SHP77 treated with DMSO at 0.1 percent for 48 hours (cell line): ENCODE data around the gene M1AP.
"Not testable (repeated sequence)": the region's sequence is repeated elsewhere in the genome, so short reads cannot be mapped to it uniquely, and the experiment has no call there.

Experiments used
- DNase-seq: peaks from one replicate; lab custom pipeline; 2025; lab: John Stamatoyannopoulos, UW

M1AP gene

DNA sequence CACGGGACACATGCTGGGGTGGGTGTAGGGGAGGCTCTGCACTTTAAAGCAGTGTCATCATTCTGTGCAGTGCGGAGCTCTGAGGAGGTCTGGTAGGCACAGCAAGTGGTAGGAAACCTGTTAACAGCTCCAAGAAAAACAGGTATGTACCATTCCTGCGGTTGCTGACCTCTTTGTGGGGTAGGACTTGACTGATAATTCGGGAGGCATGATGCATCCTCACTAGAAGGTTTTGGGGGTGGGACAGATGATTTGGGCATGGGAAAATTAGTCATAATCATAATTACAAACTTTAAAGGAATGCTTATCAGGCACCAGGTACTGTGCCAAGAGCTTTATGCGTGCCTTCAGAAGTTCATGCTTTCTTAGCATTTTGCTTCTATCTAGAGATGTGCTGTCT is 83.9 kb downstream of the M1AP start:
- no peak for DNase-seq

DNA sequence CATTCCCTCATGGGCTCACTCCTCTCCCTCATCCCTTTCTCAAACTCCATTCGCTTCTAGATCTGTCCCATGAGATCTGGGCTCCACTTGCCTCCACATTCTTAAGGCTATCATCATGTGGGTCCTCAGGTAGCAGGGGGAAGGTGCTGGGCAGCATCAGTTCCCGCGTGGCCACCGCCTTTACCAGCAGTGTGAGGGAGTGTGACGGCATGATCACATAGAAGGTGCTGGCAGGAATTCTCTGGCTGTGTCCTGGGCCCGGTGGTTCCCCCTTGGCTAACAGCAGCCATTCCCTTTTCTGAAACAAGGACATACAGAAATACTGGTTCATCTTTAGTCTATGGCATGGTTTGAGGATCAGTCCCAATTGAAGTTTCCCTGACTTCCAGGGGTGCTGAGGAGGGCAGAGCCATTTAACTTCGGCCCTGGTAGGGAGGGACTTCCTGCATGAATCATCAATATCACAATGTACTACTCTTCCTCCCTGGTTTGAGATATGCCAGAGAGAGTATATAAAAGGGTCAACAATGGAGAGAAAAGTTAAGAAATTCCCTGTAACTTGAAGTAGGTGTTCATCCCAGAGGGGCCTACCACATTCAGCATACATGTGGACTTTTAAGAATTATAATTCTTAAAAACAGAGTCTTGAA is 85.9 kb downstream of the M1AP start:
- no peak for DNase-seq

DNA sequence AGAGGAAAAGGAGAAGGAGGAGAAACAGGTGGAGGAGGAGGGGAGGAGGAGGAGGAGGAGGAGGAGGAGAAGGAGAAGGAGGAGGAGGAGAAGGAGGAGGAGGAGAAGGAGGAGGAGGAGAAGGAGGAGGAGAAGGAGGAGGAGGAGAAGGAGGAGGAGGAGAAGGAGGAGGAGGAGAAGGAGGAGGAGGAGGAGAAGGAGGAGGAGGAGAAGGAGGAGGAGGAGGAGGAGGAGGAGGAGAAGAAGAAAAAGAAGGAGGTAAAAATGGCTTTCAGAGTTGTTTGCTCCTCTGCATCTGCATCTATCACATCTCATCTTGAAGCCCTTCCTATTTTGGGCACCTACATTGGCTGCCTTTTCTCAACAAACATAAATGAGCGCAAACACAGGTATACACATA is 87.1 kb downstream of the M1AP start:
- not testable (repeated sequence) for DNase-seq

GRCh38 chr2:74560591-74560990 is 87.5 kb downstream of the M1AP start:
- DNase-seq, result no peak

- DNase-seq, result no peak
These were observed 88.2 kb downstream of the M1AP start for GRCh38 chr2:74559912-74560311.

DNA sequence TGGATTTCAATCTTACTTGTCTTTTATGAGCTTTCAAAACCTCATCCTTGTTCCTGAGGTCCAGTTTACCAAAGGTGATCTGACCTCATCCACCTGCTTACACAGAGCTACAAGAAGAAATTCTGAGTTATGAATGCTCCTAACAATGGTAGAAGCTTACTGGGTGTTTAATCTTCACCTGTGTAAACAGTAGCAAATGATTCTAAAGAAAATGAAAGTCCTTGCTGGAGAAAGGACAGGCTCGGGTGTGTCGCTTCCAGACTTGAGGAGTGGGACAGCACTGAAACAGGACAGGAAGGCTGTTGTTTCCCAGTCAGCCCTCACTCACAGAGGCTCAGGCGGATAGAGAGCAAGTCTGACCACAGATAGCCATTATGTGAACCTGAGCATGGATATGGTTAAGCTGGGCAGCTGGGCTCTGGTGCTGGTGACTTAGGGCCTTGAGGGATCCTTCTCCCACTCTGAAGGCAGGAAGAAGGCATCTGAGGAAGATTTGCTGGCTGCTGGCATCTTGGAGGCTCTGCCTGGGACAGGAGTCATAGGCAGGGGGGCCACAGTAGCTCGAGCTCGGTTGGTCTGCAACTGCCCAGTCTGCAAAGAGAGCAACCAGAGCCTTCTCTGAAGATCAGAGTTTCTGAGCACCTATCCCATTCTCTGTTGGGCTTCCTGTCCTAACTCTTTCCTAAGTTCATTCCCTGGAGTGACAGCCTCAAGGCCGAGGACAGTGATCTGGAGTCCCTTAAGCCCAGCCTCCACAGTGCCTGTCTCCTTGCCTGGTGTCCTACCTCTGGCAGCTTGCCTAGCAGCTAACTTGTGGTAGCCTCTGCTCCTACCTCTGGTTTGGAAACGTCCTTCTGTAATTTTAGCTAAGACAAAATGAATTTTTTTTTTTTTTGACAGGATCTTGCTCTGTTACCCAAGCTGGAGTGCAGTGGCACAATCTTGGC is 89.6 kb downstream of the M1AP start:
- no peak for DNase-seq

DNA sequence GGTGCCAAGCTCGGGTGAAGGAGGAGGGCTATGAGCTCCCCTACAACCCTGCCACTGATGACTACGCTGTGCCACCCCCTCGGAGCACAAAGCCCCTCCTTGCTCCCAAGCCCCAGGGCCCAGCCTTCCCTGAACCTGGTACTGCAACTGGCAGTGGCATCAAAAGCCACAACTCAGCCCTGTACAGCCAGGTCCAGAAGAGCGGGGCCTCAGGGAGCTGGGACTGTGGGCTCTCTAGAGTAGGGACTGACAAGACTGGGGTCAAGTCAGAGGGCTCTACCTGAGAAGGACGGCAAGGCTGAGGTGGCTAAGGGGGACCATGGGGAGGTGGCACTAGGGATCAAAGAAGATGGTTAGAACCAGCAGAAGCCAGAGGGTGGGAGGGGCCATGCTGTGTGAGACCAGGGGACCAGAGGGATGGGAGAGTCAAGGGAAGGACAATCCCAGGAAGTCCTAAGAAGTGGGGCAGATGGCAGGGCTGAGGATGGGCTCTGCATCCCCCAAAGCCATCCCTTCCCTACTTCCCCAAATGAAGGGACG is 91.2 kb downstream of the M1AP start:
- DNase-seq, result no peak

DNA sequence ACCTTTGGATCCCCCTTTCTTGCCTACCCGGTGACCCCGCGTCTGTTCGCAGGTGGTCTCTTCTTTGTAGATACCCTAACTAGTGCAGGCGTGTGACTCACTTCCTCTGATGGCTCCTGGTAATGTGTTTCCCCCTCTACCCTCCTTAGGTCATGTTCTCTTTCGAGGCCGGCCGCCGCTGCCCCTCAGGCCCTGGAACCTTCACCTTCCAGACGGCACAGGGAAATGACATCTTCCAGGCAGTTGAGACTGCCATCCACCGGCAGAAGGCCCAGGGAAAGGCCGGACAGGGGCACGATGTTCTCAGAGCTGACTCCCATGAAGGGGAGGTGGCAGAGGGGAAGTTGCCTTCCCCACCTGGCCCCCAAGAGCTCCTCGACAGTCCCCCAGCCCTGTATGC is 92.0 kb downstream of the M1AP start:
- no peak for DNase-seq

GRCh38 chr2:74555610-74556103 is 92.5 kb downstream of the M1AP start:
- no peak for DNase-seq

DNA sequence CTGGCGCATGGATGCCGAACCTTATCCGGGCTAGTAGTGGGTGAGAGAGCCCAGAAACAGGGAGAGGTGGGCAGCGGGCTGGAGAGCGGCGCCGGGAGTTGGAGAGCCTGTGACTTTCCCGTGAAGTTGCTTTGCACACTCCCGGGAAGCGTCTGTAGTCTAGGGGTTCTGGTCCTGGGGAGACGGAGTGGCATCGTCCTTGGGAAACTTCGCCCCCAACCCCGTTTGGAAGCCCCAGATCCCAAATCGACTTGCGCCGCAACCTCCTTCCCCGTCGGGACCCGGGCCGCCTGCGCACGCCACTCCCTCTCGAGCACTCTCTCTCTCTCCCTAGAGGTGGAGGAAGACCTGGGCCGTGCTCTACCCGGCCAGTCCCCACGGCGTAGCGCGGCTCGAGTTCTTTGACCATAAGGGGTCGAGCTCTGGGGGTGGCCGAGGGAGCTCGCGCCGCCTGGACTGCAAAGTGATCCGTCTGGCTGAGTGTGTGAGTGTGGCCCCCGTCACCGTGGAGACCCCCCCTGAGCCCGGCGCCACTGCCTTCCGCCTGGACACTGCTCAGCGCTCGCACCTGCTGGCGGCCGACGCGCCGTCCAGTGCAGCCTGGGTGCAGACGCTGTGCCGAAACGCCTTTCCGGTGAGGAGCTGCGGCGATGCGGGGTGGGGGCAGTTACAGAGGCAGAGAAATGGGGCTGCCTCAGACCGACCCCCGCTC is 93.2 kb downstream of the M1AP start:
- no peak for DNase-seq

DNA sequence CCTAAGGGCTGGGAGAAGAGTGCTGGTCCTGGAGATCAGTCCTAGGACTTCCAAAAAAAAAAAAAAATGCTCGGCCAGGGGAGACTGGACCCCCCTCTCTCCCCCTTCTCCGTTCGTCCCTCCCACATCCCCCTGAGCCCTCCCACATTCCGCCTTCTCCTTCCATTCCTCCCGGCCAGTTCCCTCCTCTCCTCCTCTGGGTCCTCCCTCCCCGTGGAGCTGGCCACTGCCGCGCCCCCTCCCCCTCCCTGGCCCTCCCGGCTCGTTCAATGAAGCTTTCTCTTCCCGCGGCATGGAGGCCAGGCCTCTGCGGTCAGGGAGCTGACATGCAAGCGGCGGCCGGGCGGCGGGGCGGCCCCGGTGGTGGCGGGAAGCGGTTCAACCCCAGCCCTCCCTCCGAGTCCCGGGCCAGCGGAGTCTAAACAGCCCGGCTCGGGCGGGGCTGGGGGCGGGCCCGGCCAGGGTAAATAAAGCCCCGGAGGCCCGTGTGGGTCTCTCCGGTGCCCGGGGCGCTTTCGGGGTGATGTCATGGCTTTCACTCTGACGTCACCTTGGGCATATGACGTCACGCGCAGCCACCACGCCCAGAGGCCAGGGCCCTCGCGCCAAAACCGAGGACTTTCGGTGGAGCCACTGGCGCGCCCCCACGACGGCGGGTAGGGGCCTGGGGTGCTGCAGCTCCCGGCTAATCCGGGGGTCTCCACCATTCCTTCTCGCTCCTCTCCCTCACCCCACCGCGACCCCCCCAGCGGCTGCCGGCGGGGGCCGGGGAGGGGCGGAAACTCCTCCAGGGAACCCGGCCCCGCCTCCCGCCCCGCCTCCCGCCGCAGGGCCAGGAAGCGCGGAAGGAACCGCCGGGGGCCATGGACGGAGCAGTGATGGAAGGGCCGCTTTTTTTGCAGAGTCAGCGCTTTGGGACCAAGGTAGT is 94.0 kb downstream of the M1AP start, which contains the start of the genes DOK1 and LOXL3:
DOK1 (plus strand) TSS at position 829 of the 928 bp plus-strand sequence; CDS start at position 864, 35 bp downstream.
LOXL3 (minus strand) TSS at position 51 of the 928 bp plus-strand sequence. CDS start 1,308 bp downstream, outside the sequence.
- peak; percentile 49 for DNase-seq

- DNase-seq, result no peak
These were observed 95.0 kb downstream of the M1AP start for GRCh38 chr2:74552914-74553811.

DNA sequence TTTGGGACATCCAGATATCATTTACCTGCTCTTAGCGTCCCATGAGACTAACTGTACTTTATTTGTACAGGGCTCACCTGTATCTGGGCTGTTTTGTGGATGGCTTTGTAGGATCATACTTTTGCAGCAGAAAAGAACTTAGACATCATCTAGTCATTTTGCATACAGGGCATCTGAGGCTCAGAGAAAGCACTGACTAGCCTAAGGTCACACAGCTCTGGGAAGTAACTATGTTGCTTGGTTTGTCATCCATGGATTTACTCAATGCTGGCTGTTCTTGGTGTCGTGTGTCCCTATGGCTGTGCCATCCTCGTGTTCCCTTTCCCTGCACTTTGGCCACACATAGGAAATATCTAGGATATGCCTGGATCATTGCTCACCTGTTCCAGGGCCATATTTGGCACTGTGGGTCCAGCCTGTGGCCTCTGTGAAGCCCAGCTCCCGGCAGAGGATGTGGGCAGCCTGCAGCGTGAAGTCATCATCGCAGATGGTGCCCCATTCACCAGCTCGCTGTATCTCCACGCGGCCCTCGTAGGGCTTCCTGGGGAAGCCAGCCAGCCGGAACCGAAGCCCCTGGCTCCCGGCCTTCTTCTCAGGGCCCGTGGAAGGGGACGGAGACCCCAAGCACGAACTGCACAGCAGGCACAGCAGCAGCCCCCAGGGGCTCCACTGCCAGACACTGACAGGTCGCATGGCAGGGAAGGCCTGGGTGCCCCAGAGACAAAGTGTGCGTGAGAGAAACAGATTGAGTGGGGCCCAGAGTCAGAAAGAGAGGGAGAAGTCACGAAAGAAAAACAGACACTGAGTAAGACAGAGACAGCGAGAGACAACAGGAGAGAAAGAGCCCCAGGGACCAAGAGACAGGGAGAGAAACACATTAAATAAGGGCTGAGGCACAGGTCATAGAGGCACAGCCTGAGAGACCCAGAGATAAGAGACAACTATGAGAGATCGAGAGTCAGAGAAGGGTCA is 95.9 kb downstream of the M1AP start:
- DNase-seq, result no peak

GRCh38 chr2:74551530-74551929 is 96.6 kb downstream of the M1AP start:
- DNase-seq, result no peak

GRCh38 chr2:74550231-74550630 is 97.9 kb downstream of the M1AP start:
- no peak for DNase-seq

DNA sequence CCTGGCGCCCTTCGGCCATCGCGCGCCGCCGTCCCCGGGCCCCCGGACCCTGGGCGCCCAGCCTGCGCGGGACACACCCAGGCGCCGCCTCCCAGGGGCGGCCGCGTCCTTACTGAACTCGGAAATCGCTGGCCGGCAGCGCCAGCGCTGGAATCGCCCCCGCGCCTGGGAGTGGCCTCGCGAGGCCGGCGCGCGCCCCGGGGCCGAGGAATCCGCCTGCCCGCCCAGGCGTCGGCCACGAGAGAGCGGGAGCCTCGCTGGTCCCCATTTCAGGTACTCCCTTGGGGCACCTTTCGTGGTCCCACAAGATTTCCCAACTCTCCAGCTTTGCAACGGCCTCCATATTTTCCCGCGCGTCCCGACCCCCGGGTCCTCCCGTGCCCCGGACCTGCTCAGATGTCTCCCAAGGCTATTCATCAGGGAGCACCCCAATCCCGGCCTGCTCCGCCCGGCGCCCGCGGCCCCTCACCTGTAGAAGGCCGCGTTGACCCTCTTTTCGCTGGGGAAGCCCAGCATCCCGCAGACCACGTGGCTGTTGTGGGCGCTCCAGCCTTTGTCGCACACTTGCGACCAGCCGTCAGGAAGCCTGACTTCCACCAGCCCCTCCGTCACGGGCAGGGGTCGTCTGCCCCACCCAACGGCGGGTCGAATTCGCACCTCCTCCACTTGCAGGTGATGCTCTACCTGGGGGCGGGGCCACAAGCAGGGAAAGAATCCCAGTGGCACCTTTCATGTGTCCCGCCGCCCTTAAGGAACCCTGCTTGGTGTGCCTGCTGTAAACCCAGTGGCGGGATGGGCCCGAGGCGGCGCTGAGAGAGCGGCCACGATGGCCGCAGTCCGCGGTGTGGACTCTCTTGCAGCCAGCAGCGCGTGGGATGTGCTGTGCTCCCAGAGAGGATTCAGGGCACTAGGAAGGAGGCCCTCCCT is 99.0 kb downstream of the M1AP start:
- DNase-seq, result no peak

- peak; percentile 30 for DNase-seq
These were observed 99.7 kb downstream of the M1AP start for GRCh38 chr2:74548285-74548899.
